ENCODE data around the gene KCNIP4.
"Not testable (repeated sequence)": the region's sequence is repeated elsewhere in the genome, so short reads cannot be mapped to it uniquely, and the experiment has no call there.

The KCNIP4 gene

DNA sequence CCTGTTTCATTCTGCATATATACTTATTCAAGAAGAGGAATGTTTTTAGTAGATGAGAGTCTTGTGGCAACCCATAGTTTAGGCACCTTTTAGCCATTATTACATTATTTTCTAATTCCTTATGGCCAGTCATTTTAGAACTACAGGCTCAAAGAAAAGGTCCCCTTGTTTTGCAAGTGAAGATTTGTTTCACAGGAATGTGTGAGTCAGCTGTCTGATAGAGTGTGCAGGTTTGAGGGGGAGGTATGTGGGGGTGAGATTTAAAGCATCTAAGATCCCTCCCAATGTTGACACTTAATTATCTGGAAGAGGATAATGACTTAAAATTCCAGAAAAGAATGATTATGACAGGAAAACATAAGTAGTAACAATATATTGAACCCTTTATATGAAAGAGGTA is 495.6 kb downstream of the KCNIP4 start:
- no peak for DNase-seq

DNA sequence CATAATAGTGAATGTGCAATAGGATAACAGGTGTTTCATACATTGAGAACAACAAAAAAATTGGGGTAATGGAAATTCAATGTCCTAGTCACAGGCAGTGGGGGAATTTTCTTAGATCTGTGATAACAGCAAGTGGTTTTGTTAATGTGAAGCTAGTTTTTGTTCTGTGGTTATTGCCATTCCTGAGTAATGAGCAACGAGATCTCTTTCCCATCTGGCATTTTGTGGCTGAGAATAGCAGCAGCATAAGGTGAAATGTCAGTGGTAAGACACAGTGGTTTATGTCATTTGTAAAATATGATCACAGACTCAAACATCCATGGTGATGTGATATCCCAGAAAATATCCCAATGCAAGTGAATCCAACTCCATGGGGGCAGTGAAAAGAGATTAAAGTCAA is 497.5 kb downstream of the KCNIP4 start:
- DNase-seq, result no peak

DNA sequence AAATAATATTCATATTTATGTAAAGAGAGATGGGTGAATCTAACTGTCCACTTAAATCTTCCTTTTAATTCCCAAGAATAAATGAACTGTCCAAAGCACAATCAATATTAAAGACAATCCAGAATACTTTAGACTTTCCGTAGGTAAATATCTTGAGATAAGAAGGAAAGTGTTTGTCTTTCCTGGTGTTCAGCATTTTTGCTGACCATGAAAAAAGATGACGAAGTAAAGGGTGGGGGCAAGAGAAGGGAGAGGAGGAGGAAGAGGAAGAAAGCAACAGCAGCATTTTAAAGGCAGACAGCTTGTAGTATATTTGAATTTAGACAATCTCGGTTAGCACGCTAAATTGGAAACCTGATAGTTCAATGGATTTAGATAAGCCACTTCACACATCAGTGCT is 498.2 kb downstream of the KCNIP4 start:
- no peak for DNase-seq

DNA sequence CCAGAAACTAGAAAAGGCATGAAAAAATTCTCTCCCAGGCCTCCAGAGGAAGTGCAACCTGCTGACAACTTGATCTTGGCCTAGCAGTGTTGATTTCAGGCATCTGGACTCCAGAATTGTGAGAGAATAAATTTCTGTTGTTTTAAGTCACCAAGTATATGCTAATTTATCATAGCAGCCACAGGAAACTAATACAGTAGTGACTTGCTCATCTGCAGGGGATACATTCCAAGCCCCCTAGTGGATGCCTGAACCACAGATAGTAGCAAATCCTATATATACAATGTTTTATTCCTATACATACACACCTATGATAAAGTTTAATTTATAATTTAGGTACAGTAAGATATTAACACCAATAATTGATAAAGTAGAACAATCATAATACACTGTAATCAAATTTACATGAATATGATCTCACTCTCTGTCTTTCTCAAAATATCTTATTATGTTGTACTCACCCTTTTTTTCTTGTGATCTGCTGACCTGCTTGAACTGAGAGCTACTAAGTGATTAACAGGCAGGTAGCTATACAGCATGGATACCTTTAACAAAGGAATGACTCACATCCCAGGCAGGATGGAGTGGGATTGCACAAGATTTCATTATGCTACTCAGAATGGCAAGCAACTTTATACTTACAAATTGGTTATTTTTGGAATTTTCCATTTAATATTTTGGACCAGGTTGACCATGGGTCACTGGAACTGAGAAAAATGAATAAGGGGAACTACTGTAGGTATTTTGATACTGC is 501.1 kb downstream of the KCNIP4 start:
- DNase-seq, result no peak

DNA sequence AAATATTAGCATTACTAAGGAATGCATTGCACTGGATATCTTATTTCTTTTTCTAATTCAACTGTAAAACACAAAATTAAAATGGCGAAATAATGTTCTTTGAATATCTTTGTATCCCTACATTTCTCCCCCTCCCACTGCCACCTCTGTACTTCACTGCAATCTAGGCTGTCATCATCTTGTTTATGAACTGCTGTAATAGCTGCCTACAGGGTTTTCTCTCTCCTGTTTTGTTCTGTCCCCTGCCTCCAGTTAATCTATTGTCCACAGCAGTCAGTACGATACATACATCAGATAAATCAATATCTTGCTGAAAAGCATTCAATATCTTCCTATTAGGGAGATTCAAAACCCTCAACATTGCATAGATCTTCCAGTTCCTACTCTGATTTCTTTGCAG is 528.4 kb downstream of the KCNIP4 start:
- no peak for DNase-seq

DNA sequence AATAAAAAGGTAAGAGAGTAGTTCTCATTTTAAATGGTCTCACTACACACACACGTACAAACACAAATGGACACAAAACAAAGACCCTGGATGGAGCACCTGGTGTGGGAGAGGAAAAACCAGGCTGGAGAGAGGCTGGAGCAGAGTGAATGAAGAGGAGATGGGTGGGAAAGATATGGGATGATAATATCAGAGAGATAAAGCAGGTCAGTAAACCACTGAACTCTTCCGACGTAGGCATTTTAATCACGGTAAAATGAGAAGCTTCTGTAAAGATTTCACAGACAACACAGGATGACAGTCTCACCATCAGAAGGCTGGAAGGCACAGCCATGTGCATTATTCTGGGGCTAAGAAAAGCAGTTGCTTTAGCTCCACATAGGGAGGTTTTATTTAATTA is 532.8 kb downstream of the KCNIP4 start:
- DNase-seq, result no peak

DNA sequence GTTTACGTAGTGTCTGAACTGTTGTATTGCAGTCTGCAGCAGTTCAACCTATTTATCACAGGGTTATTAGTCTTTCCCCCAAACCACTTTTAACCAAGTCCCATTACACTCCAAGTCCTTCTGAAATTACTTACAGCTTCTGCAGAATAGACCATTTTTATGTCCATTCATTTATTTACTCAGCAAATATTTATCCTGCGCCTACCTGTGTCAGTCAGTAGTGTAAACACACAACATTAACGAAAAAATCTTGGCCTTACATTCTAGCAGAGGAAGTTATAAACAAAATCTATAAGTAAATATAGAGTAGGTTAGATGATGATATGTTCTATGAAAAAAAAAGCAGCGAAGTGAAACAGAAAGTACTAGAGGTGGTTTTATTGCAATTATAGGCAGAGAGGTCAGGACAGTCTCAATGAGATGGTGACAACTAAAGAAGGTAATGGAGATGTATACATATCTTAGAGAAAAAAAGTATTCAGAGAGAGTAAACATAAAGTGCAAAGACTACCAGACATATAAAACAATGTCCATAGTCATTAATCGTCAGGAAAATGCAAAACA is 534.7 kb downstream of the KCNIP4 start:
- DNase-seq, result no peak

DNA sequence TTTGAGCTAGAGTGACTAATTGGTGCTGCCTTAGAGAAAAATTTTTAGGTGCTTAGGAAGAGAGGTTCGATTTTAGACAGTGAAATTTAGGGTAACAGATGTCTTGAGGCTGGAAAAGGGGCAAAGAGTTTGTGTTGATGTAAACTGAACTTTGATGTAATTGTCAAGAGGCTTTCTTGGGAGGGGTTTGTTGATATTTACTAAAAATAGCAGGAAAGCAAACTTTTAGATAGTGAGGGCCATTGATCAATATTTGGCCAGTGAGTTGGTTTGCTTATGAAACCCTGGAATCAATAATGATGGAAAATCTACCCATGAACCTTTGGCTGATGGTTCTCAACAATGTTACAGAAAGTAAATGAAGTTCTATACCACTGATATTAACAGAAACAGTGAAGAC is 537.5 kb downstream of the KCNIP4 start:
- DNase-seq, result no peak

DNA sequence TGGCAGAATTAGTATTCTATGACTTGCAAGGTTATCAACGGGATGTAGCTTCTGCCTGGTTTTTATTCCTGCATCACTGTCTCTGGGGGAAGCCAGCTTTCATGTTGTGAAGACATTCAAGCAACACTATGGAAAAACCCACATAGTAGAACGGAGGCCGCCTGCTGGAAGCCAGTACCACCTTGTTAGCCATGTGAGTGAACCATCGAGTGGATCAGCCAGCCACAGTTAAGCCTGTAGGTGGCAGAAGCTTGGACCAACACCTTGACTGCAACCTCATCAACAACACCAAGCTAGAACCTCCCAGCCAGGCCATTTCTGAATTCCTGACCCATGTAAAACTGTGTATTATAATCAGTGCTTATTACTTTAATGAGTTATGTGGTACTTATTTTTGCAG is 538.2 kb downstream of the KCNIP4 start:
- no peak for DNase-seq

DNA sequence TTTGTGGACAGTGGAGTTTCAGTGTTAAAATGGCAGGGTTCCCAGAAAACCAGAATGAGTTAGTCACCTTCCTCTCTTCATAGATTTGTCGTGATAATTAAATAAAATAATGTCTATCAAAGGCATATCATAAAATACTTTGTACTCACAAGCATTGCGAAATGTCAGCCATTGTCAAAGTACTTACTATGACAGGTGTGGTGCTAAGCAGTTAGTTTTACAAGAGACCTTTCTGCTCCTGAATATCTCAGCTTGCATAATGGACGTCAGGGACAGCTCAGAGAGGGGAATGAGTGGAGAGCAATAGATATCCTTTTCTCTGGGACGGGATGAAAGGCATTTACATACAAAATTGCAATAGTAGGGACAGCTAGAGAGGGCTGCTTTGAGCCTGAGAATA is 560.9 kb downstream of the KCNIP4 start:
- no peak for DNase-seq

DNA sequence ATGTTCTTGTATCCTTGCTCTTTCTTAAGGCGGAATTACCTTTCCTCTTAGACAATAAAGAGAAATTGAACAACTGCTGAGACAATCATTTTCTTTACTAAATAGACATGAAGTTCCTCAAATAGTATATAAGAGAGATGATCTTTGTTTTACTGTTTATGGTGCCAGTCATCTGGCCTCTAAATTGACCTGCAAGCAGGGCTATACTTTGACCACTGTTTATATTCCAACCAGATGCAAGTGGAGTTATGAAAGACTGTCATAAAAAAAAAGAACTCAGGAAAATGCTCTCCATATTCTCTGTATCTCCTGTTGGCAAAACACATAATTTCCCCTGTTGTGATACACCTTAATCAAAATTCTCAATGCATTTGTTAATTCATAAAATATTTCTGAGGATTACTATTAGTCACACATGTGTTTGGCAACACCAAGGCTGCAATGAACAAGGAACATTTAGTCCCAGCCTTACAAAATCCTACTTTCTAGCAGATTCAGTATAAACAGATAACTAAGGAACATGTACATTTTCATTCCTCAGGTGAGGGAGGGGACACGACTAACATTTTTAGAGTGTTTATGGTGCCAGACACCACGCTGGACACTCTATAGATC is 562.3 kb downstream of the KCNIP4 start:
- no peak for DNase-seq

DNA sequence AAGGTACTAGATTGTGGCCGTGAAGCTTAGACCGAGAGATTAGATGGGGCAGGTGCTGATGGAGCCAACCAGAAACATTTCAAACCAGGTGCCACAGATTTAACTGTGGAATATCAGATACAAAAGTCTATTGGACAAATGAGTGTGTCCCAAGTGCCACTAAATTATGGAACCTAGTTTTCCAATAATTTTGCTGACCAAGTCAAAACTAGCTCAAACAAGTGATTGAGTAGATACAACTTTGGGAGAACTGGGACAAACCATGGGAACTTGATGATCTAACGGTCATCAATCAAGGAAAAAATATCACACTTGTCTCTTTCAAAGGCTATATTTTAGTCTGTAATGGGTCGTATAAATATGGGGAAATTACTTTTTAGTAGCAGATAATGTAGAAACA is 562.9 kb downstream of the KCNIP4 start:
- DNase-seq, result no peak

DNA sequence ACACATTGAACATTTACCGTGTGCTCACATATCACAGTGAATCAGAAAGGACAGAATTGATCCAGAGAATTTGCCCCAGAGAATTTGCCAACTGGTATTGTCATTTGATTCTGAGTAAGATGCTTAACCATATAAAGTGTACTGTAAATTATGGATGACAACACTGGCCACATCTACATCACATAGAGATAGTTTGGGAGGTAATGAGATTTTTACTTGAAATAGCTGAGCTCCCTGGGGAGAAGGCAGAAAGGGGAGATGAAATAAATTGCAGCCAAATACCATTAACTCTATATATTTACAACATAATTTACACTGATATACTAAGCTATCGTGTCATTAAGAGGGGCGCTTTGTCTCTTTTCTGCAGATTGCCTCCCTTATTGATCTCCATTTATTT is 564.0 kb downstream of the KCNIP4 start:
- no peak for DNase-seq

DNA sequence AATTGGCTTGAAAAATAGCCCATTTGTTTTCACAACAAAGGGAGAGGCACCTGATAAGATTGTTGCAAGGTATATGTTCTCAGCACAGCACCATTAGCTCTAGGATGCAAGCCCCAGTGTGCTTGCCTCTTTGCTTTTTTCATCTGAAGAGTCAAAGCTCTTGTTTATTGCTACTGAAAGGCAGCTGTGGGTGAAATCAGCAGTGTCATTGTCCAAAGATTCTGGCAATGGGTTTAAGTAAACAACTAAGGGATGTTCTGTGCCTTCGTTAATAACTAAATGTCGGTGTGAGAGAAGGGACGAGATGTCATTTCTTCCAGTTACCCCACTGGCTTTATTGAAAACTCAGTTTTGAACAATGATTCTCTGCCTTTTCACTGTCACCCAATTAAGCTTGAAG is 567.7 kb downstream of the KCNIP4 start:
- DNase-seq, result no peak

DNA sequence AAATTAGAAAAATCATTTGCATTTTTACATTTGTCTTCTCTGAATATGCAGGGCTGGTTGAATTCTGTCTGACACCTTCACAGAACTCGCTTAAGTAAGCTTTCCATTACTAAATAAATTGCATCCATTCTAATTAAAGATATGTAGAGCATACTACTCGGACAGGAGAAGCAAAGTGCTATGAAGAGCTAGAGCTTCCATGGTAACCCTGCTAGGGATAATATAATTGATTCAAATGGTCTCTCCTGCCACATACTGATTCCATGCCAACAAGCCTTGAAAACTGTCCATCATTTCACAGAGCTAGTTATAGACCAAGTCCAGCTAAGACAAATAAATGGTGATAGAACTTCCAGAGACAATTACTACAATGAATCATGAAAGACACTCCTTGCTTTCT is 571.5 kb downstream of the KCNIP4 start:
- no peak for DNase-seq

DNA sequence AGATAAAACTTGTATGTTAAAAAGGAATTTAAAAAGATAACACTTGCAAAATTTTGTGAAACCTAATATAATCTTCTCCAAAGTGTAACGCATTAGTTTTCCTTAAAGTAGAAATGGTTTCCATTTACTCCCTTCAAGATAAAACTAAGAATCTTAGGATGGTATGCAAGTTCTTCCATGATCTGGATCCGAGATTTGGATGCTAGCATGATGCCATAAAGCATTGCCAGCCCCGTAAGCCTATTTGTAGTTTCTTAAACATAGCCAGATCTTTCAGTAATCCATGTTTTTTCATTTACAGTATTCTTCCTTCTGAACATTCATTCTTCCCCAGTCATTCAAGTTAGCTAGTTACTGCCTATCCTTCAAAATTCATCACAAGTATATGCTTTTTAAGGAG is 572.4 kb downstream of the KCNIP4 start:
- DNase-seq, result no peak

DNA sequence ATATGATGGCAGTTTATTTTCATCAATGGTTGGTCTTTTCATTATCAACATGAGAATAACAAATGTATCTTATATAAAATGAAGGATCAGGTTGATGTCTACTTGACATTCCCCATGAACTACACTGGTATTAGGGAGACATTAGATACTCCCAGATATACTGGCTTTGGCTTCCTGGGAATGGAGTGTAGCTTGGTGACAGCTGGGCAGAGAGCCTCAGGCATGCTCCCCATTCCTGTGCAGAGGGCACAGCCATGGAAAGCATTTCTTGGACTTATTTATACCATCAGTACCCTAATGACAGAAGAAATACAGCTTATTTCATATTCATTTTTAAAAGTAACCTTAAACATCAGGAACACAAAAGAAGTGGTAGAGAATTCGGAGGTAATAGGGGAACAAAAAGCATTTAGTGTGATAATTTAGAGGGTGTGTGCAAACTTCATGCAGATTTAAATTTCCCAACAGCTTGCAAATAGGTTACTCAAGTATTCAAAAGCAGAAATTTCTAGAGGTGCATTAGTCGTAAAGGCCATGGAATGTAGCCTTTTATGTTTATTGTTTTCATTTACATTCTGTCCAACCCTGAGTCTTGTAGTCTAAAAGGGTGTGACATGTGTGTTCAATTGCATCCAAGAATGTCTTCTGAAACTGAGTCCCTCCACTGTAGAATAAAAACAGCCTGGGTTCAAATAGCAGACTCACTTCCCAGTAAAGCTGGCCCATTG is 573.8 kb downstream of the KCNIP4 start:
- DNase-seq, result no peak

DNA sequence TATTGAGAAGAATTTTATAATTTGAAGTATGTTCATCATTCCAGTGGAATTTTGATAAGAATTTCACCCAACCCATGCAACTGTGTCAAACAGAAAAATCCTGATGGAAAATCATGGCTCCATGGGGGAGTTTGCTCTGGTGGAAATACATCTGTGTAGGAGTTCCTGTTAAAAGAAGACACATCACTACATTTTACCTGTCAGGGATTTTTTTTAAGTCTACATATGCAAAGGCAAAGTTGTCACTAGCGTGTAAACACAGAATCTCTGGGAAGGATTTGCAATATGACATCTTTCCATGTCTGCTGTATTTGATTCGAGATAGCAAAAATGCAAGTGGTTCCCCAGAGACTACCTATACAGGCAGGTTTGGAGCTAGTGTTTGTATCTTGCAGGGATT is 581.0 kb downstream of the KCNIP4 start:
- DNase-seq, result no peak

DNA sequence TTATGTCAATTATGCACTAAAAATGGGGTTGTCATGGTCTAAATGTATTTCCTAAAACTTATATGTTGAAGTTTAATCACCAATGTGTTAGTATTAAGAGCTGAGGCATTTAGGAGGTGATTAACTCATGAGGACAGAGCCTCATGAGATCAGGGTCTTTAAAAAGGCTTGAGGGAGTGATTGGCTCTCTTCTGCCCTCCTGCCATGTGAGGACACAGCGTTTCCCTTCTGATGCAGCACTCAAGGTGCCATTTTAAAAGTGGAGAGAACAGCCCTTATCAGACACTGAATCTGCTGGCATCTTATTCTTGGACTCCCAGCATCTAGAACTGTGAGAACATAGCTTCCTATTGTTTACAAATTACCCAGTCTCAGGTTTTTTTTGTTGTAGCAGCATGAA is 581.7 kb downstream of the KCNIP4 start:
- no peak for DNase-seq

DNA sequence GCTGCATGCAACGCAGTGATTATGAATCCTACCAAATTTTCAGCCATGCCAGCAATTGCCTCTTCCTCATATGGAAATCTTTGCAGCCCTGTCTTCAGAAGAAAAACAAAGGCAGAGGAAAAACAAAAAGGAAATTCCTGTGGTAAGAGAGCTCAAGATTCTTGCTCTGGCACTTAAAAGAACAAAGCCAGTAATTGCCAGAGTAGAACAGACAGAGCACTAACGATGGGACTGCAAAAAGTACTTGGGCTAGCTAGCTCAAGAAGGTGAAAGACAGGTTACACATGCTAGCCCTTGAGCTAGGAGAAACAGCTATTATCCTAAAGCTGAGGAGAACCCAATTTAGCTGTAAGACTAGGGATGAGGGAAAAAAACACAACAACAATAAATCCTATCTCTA is 582.3 kb downstream of the KCNIP4 start:
- DNase-seq, result no peak

DNA sequence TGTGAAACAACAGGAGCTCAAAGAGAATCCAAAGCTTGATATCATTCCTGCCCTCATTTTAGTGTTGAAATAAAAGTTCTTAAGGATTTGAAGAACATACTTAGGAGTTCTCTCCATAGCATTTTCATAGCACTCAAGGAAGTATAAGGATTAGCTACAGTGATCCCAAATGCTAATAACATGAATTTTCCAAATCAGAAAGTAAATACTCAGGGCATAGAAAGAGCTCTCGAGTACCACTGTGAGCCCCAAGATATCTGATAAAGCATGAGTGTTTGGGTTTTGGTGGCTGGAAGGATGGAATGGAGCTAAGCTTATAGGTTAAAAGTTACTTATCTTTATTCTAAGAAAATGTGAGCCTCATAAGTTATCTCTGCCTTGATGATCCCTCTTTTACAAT is 584.9 kb downstream of the KCNIP4 start:
- no peak for DNase-seq

DNA sequence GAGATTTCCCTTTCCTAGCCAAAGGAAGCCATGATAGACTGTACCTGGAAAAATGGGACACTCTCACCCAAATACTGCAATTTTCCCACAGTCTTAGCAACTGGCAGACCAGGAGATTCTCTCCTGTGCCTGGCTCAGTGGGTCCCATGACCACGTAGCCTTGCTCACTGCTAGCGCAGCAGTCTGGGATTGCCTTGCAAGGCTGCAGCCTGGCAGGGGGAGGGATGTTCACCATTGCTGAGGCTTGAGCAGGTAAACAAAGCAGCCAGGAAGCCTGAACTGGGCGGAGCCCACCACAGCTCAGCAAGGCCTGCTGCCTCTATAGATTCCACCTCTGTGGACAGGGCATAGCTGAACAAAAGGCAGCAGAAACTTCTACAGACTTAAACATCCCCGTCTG is 596.2 kb downstream of the KCNIP4 start:
- not testable (repeated sequence) for DNase-seq

DNA sequence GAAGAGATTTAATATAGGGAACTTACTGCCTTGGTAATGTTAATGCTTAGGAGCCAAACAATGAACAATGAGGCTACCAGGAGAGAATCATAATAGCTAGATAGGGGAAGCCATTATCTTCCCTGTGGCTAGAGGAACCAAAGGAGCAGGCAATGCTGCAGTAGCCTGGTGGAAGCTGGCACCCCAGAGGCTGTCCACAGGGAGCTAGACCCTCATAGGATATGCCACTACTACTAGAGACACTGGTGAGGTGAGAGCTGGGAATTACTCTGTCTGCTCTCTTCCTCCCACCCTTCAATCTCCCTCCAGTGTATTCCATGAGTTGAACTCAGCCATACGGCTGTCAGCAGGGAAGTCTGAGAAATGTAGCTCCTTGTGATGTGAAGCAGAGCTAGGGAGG is 601.4 kb downstream of the KCNIP4 start:
- DNase-seq, result no peak
